ENCODE data around the gene CNNM2. TPM values are rescaled to one million over a fixed set of nuclear protein-coding genes. Genes with fewer than 3 reads are reported as not detected.

Gene CNNM2
- total RNA-seq, 1 donor = 9.4 TPM

- Histone ChIP-seq H3K4me1 (ENCODE audit: insufficient read depth, low read length) (no peaks in the 10 kb centered on the region), H2AFZ (ENCODE audit: low read length) (no peak overlapping the region), H3K36me3 (ENCODE audit: insufficient read depth, low read length) (no peaks in the 10 kb centered on the region), H3K27ac (ENCODE audit: low read depth, low read length) (no peak overlapping the region), H3K4me3 (ENCODE audit: insufficient read depth, low read length) (no peak overlapping the region), H3K27me3 (ENCODE audit: insufficient read depth, low read length) (peaks cover 4% of the 10 kb centered on the region), H4K20me1 (ENCODE audit: insufficient read depth, low read length) (no peaks in the 10 kb centered on the region), H3K9me3 (ENCODE audit: low read depth, low read length) (no peaks in the 10 kb centered on the region), H3K79me2 (ENCODE audit: insufficient read depth, low read length) (no peaks in the 10 kb centered on the region), H3K4me2 (ENCODE audit: insufficient read depth, low read length) (no peak overlapping the region)
- TF ChIP-seq CTCF (IDR thresholded peaks at IDR 0.05; ENCODE audit: extremely low read depth, low read depth, low read length) = no peak
- no peak for DNase-seq (ENCODE audit: insufficient read length, low spot score, missing footprints)
Measured at GRCh38 chr10:102982296-102982695, 64.2 kb downstream of the CNNM2 start.

GRCh38 chr10:102984086-102984485 lies 66.0 kb downstream of the CNNM2 start:
- H3K27ac ChIP-seq (ENCODE audit: low read depth, low read length) = no peak overlapping the region
- TF ChIP-seq CTCF (IDR thresholded peaks at IDR 0.05; ENCODE audit: extremely low read depth, low read depth, low read length) = no peak
- no peaks in the 10 kb centered on the region for H3K79me2 ChIP-seq (ENCODE audit: insufficient read depth, low read length)
- H3K4me3 ChIP-seq (ENCODE audit: insufficient read depth, low read length) = no peak overlapping the region
- no peaks in the 10 kb centered on the region for H4K20me1 ChIP-seq (ENCODE audit: insufficient read depth, low read length)
- H2AFZ ChIP-seq (ENCODE audit: low read length) = no peak overlapping the region
- no peaks in the 10 kb centered on the region for H3K36me3 ChIP-seq (ENCODE audit: insufficient read depth, low read length)
- no peak for DNase-seq (ENCODE audit: insufficient read length, low spot score, missing footprints)
- H3K4me1 ChIP-seq (ENCODE audit: insufficient read depth, low read length) = peaks cover 6% of the 10 kb centered on the region
- no peak overlapping the region for H3K4me2 ChIP-seq (ENCODE audit: insufficient read depth, low read length)
- H3K9me3 ChIP-seq (ENCODE audit: low read depth, low read length) = no peaks in the 10 kb centered on the region
- peaks cover 4% of the 10 kb centered on the region for H3K27me3 ChIP-seq (ENCODE audit: insufficient read depth, low read length)

GRCh38 chr10:102985811-102986210 lies 67.7 kb downstream of the CNNM2 start:
- Histone ChIP-seq H3K4me1 (ENCODE audit: insufficient read depth, low read length) (peaks cover 9% of the 10 kb centered on the region), H3K36me3 (ENCODE audit: insufficient read depth, low read length) (no peaks in the 10 kb centered on the region), H3K79me2 (ENCODE audit: insufficient read depth, low read length) (no peaks in the 10 kb centered on the region), H4K20me1 (ENCODE audit: insufficient read depth, low read length) (no peaks in the 10 kb centered on the region), H3K9me3 (ENCODE audit: low read depth, low read length) (no peaks in the 10 kb centered on the region), H3K4me2 (ENCODE audit: insufficient read depth, low read length) (no peak overlapping the region), H3K27ac (ENCODE audit: low read depth, low read length) (no peak overlapping the region), H3K27me3 (ENCODE audit: insufficient read depth, low read length) (peaks cover 4% of the 10 kb centered on the region), H2AFZ (ENCODE audit: low read length) (no peak overlapping the region), H3K4me3 (ENCODE audit: insufficient read depth, low read length) (no peak overlapping the region)
- DNase-seq (ENCODE audit: insufficient read length, low spot score, missing footprints) = peak; percentile 31
- no peak for TF ChIP-seq CTCF (IDR thresholded peaks at IDR 0.05; ENCODE audit: extremely low read depth, low read depth, low read length)

GRCh38 chr10:102988404-102989314 lies 70.6 kb downstream of the CNNM2 start:
- Histone ChIP-seq H3K79me2 (ENCODE audit: insufficient read depth, low read length) (no peaks in the 10 kb centered on the region), H3K4me1 (ENCODE audit: insufficient read depth, low read length) (peaks cover 9% of the 10 kb centered on the region), H3K9me3 (ENCODE audit: low read depth, low read length) (no peaks in the 10 kb centered on the region), H3K4me2 (ENCODE audit: insufficient read depth, low read length) (peak overlapping the region; percentile 63), H3K27me3 (ENCODE audit: insufficient read depth, low read length) (peaks cover 4% of the 10 kb centered on the region), H4K20me1 (ENCODE audit: insufficient read depth, low read length) (no peaks in the 10 kb centered on the region), H3K36me3 (ENCODE audit: insufficient read depth, low read length) (no peaks in the 10 kb centered on the region), H2AFZ (ENCODE audit: low read length) (peak overlapping the region; percentile 3), H3K27ac (ENCODE audit: low read depth, low read length) (no peak overlapping the region), H3K4me3 (ENCODE audit: insufficient read depth, low read length) (peak overlapping the region; percentile 2)
- DNase-seq (ENCODE audit: insufficient read length, low spot score, missing footprints) = peak; percentile 1
- no peak for TF ChIP-seq CTCF (IDR thresholded peaks at IDR 0.05; ENCODE audit: extremely low read depth, low read depth, low read length)

All from osteoblast (primary cell).